H9 (cell line): ENCODE measurements around the gene PTPRN2. TPM values are rescaled to one million over a fixed set of nuclear protein-coding genes. Genes with fewer than 3 reads are reported as not detected.

Experiments used
- DNase-seq: peaks from one replicate; pipeline ENCODE4 v3.0.0-alpha.2; 2017
- H2AFZ ChIP-seq: one replicate; pipeline ENCODE4 v1.6.1; 2013; ENCODE audit warnings: mild to moderate bottlenecking, low read length, control low read depth, moderate library complexity
- H2AK5ac ChIP-seq: 2 replicates; pipeline ENCODE4 v1.6.1; 2013; ENCODE audit warnings: low read length, control low read depth, mixed read lengths; ENCODE audit not compliant: insufficient read length
- H2BK120ac ChIP-seq: one replicate; pipeline ENCODE4 v1.6.1; 2013; ENCODE audit warnings: low read depth, mild to moderate bottlenecking, low read length, control low read depth, inconsistent platforms; ENCODE audit not compliant: poor library complexity, severe bottlenecking
- H2BK12ac ChIP-seq: 2 replicates; pipeline ENCODE4 v1.6.1; 2013; ENCODE audit warnings: low read length, control low read depth, mixed read lengths, low read depth; ENCODE audit not compliant: insufficient read length
- H2BK15ac ChIP-seq: 2 replicates; pipeline ENCODE4 v1.6.1; 2013; ENCODE audit warnings: low read depth, low read length, control low read depth
- H2BK20ac ChIP-seq: one replicate; pipeline ENCODE4 v1.6.1; 2013; ENCODE audit warnings: low read depth, mild to moderate bottlenecking, low read length, control low read depth, inconsistent platforms; ENCODE audit not compliant: poor library complexity, severe bottlenecking
- H2BK5ac ChIP-seq: 2 replicates; pipeline ENCODE4 v1.6.1; 2013; ENCODE audit warnings: low read length, control low read depth, mixed read lengths; ENCODE audit not compliant: insufficient read length
- H3K14ac ChIP-seq: 2 replicates; pipeline ENCODE4 v1.6.1; 2013; ENCODE audit warnings: low read length, control low read depth; ENCODE audit not compliant: insufficient read depth
- H3K18ac ChIP-seq: 2 replicates; pipeline ENCODE4 v1.6.1; 2013; ENCODE audit warnings: low read depth, mild to moderate bottlenecking, mixed read lengths, low read length, control low read depth; ENCODE audit not compliant: insufficient read length
- H3K23ac ChIP-seq: 2 replicates; pipeline ENCODE4 v1.6.1; 2013; ENCODE audit warnings: low read length, control low read depth, mixed read lengths, low read depth; ENCODE audit not compliant: insufficient read length
- H3K23me2 ChIP-seq: 2 replicates; pipeline ENCODE4 v1.6.1; 2013; ENCODE audit warnings: low read depth, mild to moderate bottlenecking, mixed read lengths, low read length, control low read depth; ENCODE audit not compliant: insufficient read length, poor library complexity, severe bottlenecking
- H3K27ac ChIP-seq: 2 replicates; pipeline ENCODE4 v1.5.1; 2013; ENCODE audit warnings: low read length, control low read depth, mixed read lengths, low read depth; ENCODE audit not compliant: insufficient read length
- H3K27me3 ChIP-seq: 2 replicates; pipeline ENCODE4 v1.6.1; 2013; ENCODE audit warnings: low read length, control low read depth, inconsistent platforms; ENCODE audit not compliant: insufficient read depth
- H3K4ac ChIP-seq: 2 replicates; pipeline ENCODE4 v1.6.1; 2013; ENCODE audit warnings: low read depth, mild to moderate bottlenecking, control low read depth, inconsistent platforms, low read length, moderate library complexity
- H3K4me1 ChIP-seq: 2 replicates; pipeline ENCODE4 v1.6.1; 2013; ENCODE audit warnings: low read length, control low read depth, inconsistent platforms; ENCODE audit not compliant: insufficient read depth
- H3K4me2 ChIP-seq: 2 replicates; pipeline ENCODE4 v1.6.1; 2013; ENCODE audit warnings: low read length, control low read depth, mixed read lengths; ENCODE audit not compliant: insufficient read length, insufficient read depth
- H3K56ac ChIP-seq: 2 replicates; pipeline ENCODE4 v1.6.1; 2013; ENCODE audit warnings: low read depth, mild to moderate bottlenecking, mixed read lengths, low read length, control low read depth; ENCODE audit not compliant: insufficient read length
- H3K79me1 ChIP-seq: 2 replicates; pipeline ENCODE4 v1.6.1; 2013; ENCODE audit warnings: low read depth, mild to moderate bottlenecking, moderate library complexity, low read length, control low read depth, inconsistent platforms; ENCODE audit not compliant: insufficient read depth, poor library complexity, severe bottlenecking
- H3K79me2 ChIP-seq: 2 replicates; pipeline ENCODE4 v1.6.1; 2013; ENCODE audit warnings: low read length, control low read depth, inconsistent platforms; ENCODE audit not compliant: insufficient read depth
- H3K9ac ChIP-seq: 2 replicates; pipeline ENCODE4 v1.6.1; 2013; ENCODE audit warnings: low read length, control low read depth, mixed read lengths; ENCODE audit not compliant: insufficient read length; ENCODE audit errors: extremely low read depth
- H3K9me3 ChIP-seq: one replicate; pipeline ENCODE4 v1.6.1; 2013; ENCODE audit warnings: low read depth, low read length, inconsistent platforms; ENCODE audit not compliant: control insufficient read depth
- H3T11ph ChIP-seq: one replicate; pipeline ENCODE4 v1.6.1; 2013; ENCODE audit warnings: mild to moderate bottlenecking, low read length, control low read depth, inconsistent platforms
- H4K20me1 ChIP-seq: one replicate; pipeline ENCODE4 v1.6.1; 2013; ENCODE audit not compliant: control insufficient read depth, insufficient read length, insufficient read depth
- H4K5ac ChIP-seq: 2 replicates; pipeline ENCODE4 v1.6.1; 2013; ENCODE audit warnings: low read depth, mild to moderate bottlenecking, mixed read lengths, low read length, control low read depth; ENCODE audit not compliant: insufficient read length
- H4K8ac ChIP-seq: replicated peaks from 2 replicates; pipeline ENCODE4 v1.6.1; 2013; ENCODE audit warnings: low read length, control low read depth, mixed read lengths, low read depth; ENCODE audit not compliant: insufficient read length
- H4K91ac ChIP-seq: 2 replicates; pipeline ENCODE4 v1.6.1; 2013; ENCODE audit warnings: low read depth, mild to moderate bottlenecking, moderate library complexity, mixed read lengths, low read length, control low read depth; ENCODE audit not compliant: insufficient read length
- H3K27ac Mint-ChIP-seq, 3 experiments: 2 replicates in 2 of 3; 3 replicates in 1 of 3; pipeline ENCODE4 v1.8.0; 2020 to 2021; ENCODE audit warnings: mixed read lengths in 3 of 3, mild to moderate bottlenecking in 1 of 3, moderate library complexity in 1 of 3
- H3K27me3 Mint-ChIP-seq: 2 replicates; pipeline ENCODE4 v1.8.0; 2021; ENCODE audit warnings: low read depth, mild to moderate bottlenecking, moderate library complexity, mixed read lengths
- H3K36me3 Mint-ChIP-seq, 3 experiments: 2 replicates in 2 of 3; 3 replicates in 1 of 3; pipeline ENCODE4 v1.8.0; 2020 to 2021; ENCODE audit warnings: low read depth in 3 of 3, mixed read lengths in 3 of 3; ENCODE audit not compliant: insufficient read depth in 1 of 3
- H3K4me1 Mint-ChIP-seq, 2 experiments: 2 replicates each; pipeline ENCODE4 v1.8.0; 2020; ENCODE audit warnings: mixed read lengths in 2 of 2
- H3K4me3 Mint-ChIP-seq, 2 experiments: 2 replicates in 1 of 2; 3 replicates in 1 of 2; pipeline ENCODE4 v1.8.0; 2020 to 2021; ENCODE audit warnings: mild to moderate bottlenecking in 2 of 2, mixed read lengths in 2 of 2, moderate library complexity in 1 of 2
- H3K9me3 Mint-ChIP-seq, 2 experiments: 2 replicates in 1 of 2; 3 replicates in 1 of 2; pipeline ENCODE4 v1.8.0; 2020; ENCODE audit warnings: mild to moderate bottlenecking in 2 of 2, mixed read lengths in 2 of 2, moderate library complexity in 1 of 2
- WGBS: extraction: QIAGEN DNeasy Blood & Tissue Kit; methylation state at CpG from one replicate; pipeline ENCODE4 v1.1.7; 2013; ENCODE audit warnings: missing lambda C conversion rate, low lambda C conversion rate, mixed read lengths; ENCODE audit not compliant: insufficient read length; ENCODE audit errors: extremely low coverage; 5-methylcytosine and 5-hydroxymethylcytosine counted together
- total RNA-seq: library from RNA; stranded (reverse); gene quantifications from 2 replicates; pipeline ENCODE4 v1.2.1, GENCODE V29; 2021
- TF ChIP-seq, protein P1 (sequence below): fragments of 200-600 bp; sonication (generic); conservative IDR thresholded peaks from 3 replicates; pipeline ENCODE4 v1.8.0; 2021; ENCODE audit warnings: antibody characterized with exemption, mild to moderate bottlenecking

Gene PTPRN2
- total RNA-seq, 1 experiment from 2014 or later, result 5.2 TPM

- Histone ChIP-seq H3K23ac (no peak overlapping the region), H3K4ac (no peak overlapping the region), H2BK15ac (no peak overlapping the region), H2BK120ac (no peak overlapping the region), H4K5ac (no peak overlapping the region), H3K9me3 (no peaks in the 10 kb centered on the region), H3K79me2 (no peaks in the 10 kb centered on the region), H4K91ac (no peak overlapping the region), H4K8ac (no peak overlapping the region), H3K18ac (no peak overlapping the region), H3K4me2 (no peak overlapping the region), H2BK20ac (no peak overlapping the region), H3K27me3 (no peaks in the 10 kb centered on the region), H3K56ac (no peak overlapping the region), H3K23me2 (no peaks in the 10 kb centered on the region), H3K14ac (no peak overlapping the region), H2AK5ac (no peak overlapping the region), H2BK5ac (no peak overlapping the region), H4K20me1 (no peaks in the 10 kb centered on the region), H2AFZ (no peak overlapping the region), H3K27ac (no peak overlapping the region), H2BK12ac (no peak overlapping the region), H3K9ac (no peak overlapping the region), H3K4me1 (no peaks in the 10 kb centered on the region), H3K79me1 (no peaks in the 10 kb centered on the region), H3T11ph (no peak overlapping the region)
- Mint-ChIP-seq H3K9me3 (peaks cover 36 to 38% of the 10 kb centered on the region in 2 experiments), H3K4me3 (no peak overlapping the region), H3K4me1 (peaks cover 16 to 18% of the 10 kb centered on the region in 2 experiments), H3K27me3 (peaks cover 4% of the 10 kb centered on the region; the same call in 1 of the 2 replicates), H3K36me3 (peaks cover 27 to 44% (median 41%) of the 10 kb centered on the region in 3 experiments), H3K27ac (no peak overlapping the region)
- TF ChIP-seq, protein P1, sequence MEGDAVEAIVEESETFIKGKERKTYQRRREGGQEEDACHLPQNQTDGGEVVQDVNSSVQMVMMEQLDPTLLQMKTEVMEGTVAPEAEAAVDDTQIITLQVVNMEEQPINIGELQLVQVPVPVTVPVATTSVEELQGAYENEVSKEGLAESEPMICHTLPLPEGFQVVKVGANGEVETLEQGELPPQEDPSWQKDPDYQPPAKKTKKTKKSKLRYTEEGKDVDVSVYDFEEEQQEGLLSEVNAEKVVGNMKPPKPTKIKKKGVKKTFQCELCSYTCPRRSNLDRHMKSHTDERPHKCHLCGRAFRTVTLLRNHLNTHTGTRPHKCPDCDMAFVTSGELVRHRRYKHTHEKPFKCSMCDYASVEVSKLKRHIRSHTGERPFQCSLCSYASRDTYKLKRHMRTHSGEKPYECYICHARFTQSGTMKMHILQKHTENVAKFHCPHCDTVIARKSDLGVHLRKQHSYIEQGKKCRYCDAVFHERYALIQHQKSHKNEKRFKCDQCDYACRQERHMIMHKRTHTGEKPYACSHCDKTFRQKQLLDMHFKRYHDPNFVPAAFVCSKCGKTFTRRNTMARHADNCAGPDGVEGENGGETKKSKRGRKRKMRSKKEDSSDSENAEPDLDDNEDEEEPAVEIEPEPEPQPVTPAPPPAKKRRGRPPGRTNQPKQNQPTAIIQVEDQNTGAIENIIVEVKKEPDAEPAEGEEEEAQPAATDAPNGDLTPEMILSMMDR, result no peak
- no CpG with 5 or more reads among the region's 10 CpGs for WGBS
- DNase-seq, result peak; percentile 12
Measured at GRCh38 chr7:158313931-158314330, 273.7 kb downstream of the PTPRN2 start.
